Transverse colon (tissue), 1 donor: ENCODE data around the gene ZIC2.

ENCODE experiments used
- EP300 ChIP-seq: sonication (generic); formaldehyde crosslinking; IDR thresholded peaks from one replicate; pipeline ENCODE4 v1.6.1; 2017; ENCODE audit warnings: antibody characterized with exemption, low read depth
- POLR2A ChIP-seq: fragments of 450-650 bp; IDR thresholded peaks from one replicate; pipeline ENCODE4 v1.6.1; 2016; ENCODE audit warnings: antibody characterized with exemption, mild to moderate bottlenecking, moderate library complexity

DNA sequence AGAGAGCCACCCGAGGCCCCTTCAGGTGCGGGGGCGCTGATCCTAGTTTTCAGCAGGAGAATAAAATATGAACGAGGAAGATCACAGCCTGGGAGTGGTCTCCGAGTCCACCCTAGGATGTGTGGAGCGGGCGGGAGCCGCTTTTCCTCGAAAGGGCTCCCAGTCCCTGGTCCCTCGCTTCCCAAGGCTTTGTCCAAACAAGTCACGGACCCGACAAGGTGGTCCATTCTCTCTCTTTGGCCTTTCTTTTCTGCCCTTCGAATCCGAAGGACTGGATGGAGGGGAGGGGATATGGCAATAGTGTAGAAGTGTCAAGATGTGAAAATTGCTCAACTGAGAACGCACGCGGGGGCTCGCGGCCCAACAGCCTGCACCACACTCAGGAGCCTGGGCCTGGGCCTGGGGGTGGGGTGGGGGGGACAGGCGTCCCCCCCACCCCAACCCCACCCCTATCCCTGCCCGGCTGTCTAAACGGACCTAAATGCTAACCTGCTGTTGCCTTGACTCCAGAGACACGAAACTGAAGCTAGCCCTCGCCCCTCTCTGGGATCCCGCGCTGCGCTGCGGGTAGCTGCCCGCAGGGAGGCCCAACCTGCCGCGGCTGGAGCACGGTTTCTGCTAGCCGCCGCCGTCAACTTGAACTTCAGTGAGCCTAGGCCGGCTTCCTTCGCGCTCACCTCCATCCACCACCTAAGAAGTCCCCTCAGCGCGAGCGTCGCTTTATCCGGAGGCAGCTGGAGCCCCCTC lies 7.1 kb downstream of the ZIC2 start:
- TF ChIP-seq EP300 (no peak), POLR2A (no peak)
